Osteocyte (in vitro differentiated cells): ENCODE measurements around the gene PLCG1. TPM values are rescaled to one million over a fixed set of nuclear protein-coding genes. Genes with fewer than 3 reads are reported as not detected.

Experiments used
- DNase-seq: peaks from one replicate; pipeline ENCODE4 v3.0.0; 2021; ENCODE audit warnings: mixed read lengths; ENCODE audit not compliant: unreplicated experiment; ENCODE audit errors: extremely low spot score
- H3K27ac Mint-ChIP-seq: one replicate; pipeline ENCODE4 v1.8.0; 2021; ENCODE audit warnings: mild to moderate bottlenecking, mixed read lengths; ENCODE audit not compliant: unreplicated experiment
- H3K27me3 Mint-ChIP-seq: one replicate; pipeline ENCODE4 v1.8.0; 2021; ENCODE audit warnings: mixed read lengths; ENCODE audit not compliant: unreplicated experiment
- H3K36me3 Mint-ChIP-seq: one replicate; pipeline ENCODE4 v1.8.0; 2021; ENCODE audit warnings: mixed read lengths; ENCODE audit not compliant: unreplicated experiment
- H3K4me1 Mint-ChIP-seq: one replicate; pipeline ENCODE4 v1.8.0; 2021; ENCODE audit warnings: mixed read lengths; ENCODE audit not compliant: unreplicated experiment
- H3K4me3 Mint-ChIP-seq: one replicate; pipeline ENCODE4 v1.8.0; 2021; ENCODE audit warnings: mild to moderate bottlenecking, moderate library complexity, mixed read lengths; ENCODE audit not compliant: unreplicated experiment
- H3K9me3 Mint-ChIP-seq: one replicate; pipeline ENCODE4 v1.8.0; 2021; ENCODE audit warnings: mixed read lengths; ENCODE audit not compliant: unreplicated experiment
- CTCF ChIP-seq: fragments of 200-600 bp; sonication (generic); IDR thresholded peaks from 2 replicates; pipeline ENCODE4 v1.5.0; 2021; ENCODE audit warnings: antibody characterized with exemption, mild to moderate bottlenecking, moderate library complexity
- total RNA-seq: library from RNA; stranded (reverse); gene quantifications from 2 replicates; pipeline ENCODE4 v1.2.1, GENCODE V29; 2021

Gene PLCG1
- total RNA-seq, 1 donor from 2014 or later = 179 TPM

GRCh38 chr20:41202426-41202825 lies 65.1 kb downstream of the PLCG1 start:
- Mint-ChIP-seq H3K27me3 (no peaks in the 10 kb centered on the region), H3K27ac (no peak overlapping the region), H3K9me3 (peaks cover 19% of the 10 kb centered on the region), H3K4me3 (no peak overlapping the region), H3K4me1 (peaks cover 2% of the 10 kb centered on the region), H3K36me3 (peaks cover 43% of the 10 kb centered on the region)
- TF ChIP-seq CTCF = no peak
- DNase-seq = no peak

DNA sequence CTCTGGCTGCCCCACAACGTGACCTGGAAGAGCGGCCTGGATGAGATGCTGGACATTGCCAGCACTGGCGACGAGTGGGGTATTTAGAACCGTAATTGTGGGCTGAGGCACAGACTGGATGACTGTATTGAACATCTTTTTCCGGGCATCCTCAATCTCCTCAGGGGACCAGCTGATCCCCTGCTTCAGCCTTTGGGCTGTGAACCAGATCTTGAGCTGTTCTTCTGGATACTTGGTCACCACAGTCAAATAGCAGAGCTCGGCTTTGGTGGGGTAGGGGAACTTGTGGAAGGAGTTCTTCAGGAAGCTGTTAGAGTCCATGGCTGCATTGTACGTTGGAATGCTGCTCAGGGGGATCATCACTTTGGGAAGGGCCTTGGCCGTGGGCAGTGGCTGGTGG lies 66.3 kb downstream of the PLCG1 start:
- Mint-ChIP-seq H3K9me3 (peaks cover 12% of the 10 kb centered on the region), H3K4me1 (peaks cover 2% of the 10 kb centered on the region), H3K27me3 (no peaks in the 10 kb centered on the region), H3K27ac (no peak overlapping the region), H3K4me3 (no peak overlapping the region), H3K36me3 (peaks cover 37% of the 10 kb centered on the region)
- no peak for DNase-seq
- no peak for TF ChIP-seq CTCF

DNA sequence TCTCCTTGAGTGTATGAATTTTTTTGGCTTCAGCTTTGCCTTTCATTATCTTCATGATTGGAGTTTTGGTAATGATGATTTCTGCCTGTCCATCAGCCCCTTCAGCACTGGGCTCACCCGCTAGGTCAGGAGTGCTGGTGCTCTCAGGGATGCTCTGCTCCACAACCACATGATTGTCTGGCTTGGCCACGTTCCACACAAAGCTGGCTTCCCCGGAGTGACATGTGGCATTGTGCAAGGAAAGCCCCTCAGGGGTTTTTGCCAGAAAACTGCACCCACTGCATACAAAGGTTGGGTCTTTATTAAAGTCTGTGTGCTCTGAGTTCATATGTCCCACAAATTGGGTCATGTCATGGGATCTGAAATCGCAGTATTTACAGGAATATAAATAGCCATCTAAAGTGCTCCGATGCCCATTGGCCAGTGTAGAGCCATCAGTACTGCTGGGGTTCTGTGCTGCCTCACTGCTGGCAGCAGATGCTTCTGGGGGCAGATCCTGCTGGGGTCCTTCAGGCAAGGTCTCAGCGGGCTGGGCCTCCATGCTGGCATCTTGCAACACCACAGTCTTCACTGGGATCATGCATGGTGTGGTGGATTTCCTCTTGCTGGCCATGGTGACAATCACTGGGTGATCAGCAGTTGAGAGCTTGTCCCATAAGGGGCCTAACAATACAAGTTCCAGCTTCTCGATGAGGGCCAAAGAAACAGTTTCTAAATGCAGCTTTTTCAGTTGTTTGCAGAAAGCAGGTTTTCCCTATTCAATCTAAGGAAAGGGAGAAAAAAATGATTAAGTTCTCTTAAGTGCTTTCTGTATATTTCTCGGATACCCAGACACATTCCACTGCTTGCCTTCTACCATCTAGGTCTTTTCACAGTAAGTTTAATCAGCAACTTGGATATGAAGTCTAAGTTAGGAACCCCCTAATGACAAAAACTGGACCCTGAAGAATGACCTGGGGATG lies 67.2 kb downstream of the PLCG1 start:
- TF ChIP-seq CTCF = no peak
- H3K27ac Mint-ChIP-seq = no peak overlapping the region
- peaks cover 2% of the 10 kb centered on the region for H3K4me1 Mint-ChIP-seq
- H3K36me3 Mint-ChIP-seq = peaks cover 32% of the 10 kb centered on the region
- no peaks in the 10 kb centered on the region for H3K27me3 Mint-ChIP-seq
- no peak overlapping the region for H3K4me3 Mint-ChIP-seq
- no peak for DNase-seq
- peaks cover 6% of the 10 kb centered on the region for H3K9me3 Mint-ChIP-seq

DNA sequence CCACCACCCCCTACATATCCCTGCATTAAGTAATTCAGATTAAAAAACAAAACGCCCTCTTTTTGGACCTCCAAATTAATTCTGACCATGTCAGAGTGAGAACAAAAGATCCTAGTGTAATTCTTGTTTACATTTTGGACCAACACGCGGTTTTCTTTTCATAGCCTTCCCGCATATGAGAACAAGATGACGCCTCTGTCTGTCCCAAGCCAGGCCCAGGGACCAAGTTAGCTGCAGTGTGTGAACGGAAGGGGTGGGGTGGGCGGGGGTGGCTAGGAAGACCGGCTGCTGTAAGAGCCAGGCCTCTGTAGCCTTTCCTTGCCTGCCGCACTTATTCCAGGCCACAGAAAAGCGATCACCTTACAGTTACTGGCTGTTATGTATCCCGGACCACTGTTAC lies 68.0 kb downstream of the PLCG1 start:
- Mint-ChIP-seq H3K27ac (no peak overlapping the region), H3K9me3 (peaks cover 6% of the 10 kb centered on the region), H3K4me1 (peaks cover 2% of the 10 kb centered on the region), H3K36me3 (peaks cover 28% of the 10 kb centered on the region), H3K4me3 (no peak overlapping the region), H3K27me3 (no peaks in the 10 kb centered on the region)
- no peak for DNase-seq
- TF ChIP-seq CTCF = no peak

GRCh38 chr20:41213150-41213820 lies 75.9 kb downstream of the PLCG1 start:
- Mint-ChIP-seq H3K27me3 (no peaks in the 10 kb centered on the region), H3K4me3 (no peak overlapping the region), H3K4me1 (peaks cover 22% of the 10 kb centered on the region), H3K27ac (peak overlapping the region; percentile 1), H3K36me3 (peaks cover 2% of the 10 kb centered on the region), H3K9me3 (no peaks in the 10 kb centered on the region)
- DNase-seq = no peak
- no peak for TF ChIP-seq CTCF
